ENCODE results near the gene FLOT1. TPM values are rescaled to one million over a fixed set of nuclear protein-coding genes. Genes with fewer than 3 reads are reported as not detected.
A peak's percentile ranks its signal among the peaks of the same experiment; 100 is the strongest.

Gene FLOT1
- total and polyA plus RNA-seq, 9 of the 15 experiments (the other 6 are each of a cell fraction or from before 2014, with no cell fraction given): 11.7 to 149 (median 118) TPM

DNA sequence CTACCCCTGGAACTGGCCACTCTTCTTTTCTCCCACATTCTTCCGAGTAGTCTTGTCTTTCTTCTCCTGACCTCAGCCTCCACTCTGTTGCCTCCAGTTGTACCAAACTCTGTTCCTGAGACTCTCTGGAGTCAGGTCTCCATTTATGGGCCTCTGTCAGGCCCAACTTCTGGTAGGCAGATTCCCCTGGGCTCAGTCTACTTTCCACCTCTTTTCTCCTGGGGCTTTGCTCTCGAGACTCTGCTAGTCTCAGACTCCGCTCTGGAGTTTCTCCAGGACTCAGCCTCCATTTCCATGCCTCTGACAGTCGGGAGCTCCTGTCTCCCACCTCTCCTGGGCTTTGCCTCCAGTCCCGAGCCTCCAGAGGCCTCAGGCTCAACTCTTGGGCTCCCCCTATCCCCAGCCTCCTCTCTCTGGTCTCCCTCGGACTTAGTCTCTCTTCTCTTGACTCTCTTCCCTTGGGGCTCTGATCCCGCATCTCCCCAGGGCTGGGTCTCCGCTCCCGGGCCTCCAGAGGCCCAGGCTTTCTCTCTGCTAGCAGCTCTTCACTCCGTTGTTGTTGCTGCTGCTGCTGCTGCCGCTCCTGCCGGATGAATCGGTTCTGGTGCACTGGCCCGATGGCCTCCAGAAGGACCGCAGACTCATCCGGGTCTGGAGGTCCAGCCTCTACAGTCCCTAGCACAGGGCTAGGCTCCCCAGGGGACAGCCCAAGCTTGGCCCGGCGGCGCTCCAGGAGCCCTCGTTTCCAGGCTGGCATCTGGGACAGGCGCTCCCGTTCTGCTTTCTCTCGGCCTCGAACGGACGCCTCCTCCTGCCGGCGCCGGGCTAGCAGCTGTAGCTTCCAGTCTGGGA is 57.1 kb downstream of the FLOT1 start (continued):
- TF ChIP-seq ZNF551 (CRISPR knock-in tag; IDR thresholded peaks at IDR 0.05) (no peak), ZNF830 (CRISPR knock-in tag; IDR thresholded peaks at IDR 0.05) (peak; percentile 31; the same call in 1 of the 2 replicates), OTX1 (CRISPR knock-in tag; IDR thresholded peaks at IDR 0.05) (no peak), ZNF785 (CRISPR knock-in tag; IDR thresholded peaks at IDR 0.05) (no peak), NFE2L1 (tag; IDR thresholded peaks at IDR 0.05; ENCODE audit: borderline replicate concordance, low read depth) (no peak), EHMT2 (IDR thresholded peaks at IDR 0.05) (no peak), ZNF23 (CRISPR knock-in tag; IDR thresholded peaks at IDR 0.05) (no peak), NUFIP1 (IDR thresholded peaks at IDR 0.05; ENCODE audit: partially characterized antibody) (no peak), PHF20 (IDR thresholded peaks at IDR 0.05; ENCODE audit: partially characterized antibody) (no peak), ARID2 (IDR thresholded peaks at IDR 0.05) (peak; percentile 4; the same call in 1 of the 2 replicates)
- TF ChIP-seq, protein P1, sequence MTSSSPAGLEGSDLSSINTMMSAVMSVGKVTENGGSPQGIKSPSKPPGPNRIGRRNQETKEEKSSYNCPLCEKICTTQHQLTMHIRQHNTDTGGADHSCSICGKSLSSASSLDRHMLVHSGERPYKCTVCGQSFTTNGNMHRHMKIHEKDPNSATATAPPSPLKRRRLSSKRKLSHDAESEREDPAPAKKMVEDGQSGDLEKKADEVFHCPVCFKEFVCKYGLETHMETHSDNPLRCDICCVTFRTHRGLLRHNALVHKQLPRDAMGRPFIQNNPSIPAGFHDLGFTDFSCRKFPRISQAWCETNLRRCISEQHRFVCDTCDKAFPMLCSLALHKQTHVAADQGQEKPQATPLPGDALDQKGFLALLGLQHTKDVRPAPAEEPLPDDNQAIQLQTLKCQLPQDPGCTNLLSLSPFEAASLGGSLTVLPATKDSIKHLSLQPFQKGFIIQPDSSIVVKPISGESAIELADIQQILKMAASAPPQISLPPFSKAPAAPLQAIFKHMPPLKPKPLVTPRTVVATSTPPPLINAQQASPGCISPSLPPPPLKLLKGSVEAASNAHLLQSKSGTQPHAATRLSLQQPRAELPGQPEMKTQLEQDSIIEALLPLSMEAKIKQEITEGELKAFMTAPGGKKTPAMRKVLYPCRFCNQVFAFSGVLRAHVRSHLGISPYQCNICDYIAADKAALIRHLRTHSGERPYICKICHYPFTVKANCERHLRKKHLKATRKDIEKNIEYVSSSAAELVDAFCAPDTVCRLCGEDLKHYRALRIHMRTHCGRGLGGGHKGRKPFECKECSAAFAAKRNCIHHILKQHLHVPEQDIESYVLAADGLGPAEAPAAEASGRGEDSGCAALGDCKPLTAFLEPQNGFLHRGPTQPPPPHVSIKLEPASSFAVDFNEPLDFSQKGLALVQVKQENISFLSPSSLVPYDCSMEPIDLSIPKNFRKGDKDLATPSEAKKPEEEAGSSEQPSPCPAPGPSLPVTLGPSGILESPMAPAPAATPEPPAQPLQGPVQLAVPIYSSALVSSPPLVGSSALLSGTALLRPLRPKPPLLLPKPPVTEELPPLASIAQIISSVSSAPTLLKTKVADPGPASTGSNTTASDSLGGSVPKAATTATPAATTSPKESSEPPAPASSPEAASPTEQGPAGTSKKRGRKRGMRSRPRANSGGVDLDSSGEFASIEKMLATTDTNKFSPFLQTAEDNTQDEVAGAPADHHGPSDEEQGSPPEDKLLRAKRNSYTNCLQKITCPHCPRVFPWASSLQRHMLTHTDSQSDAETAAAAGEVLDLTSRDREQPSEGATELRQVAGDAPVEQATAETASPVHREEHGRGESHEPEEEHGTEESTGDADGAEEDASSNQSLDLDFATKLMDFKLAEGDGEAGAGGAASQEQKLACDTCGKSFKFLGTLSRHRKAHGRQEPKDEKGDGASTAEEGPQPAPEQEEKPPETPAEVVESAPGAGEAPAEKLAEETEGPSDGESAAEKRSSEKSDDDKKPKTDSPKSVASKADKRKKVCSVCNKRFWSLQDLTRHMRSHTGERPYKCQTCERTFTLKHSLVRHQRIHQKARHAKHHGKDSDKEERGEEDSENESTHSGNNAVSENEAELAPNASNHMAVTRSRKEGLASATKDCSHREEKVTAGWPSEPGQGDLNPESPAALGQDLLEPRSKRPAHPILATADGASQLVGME (CRISPR knock-in tag; IDR thresholded peaks at IDR 0.05): peak; percentile 12; the same call in 1 of the 2 replicates
